Measurements from ENCODE around the gene KY. TPM values are rescaled to one million over a fixed set of nuclear protein-coding genes. Genes with fewer than 3 reads are reported as not detected.

KY gene
- total and polyA plus RNA-seq, 3 experiments from 2014 or later: 0.36 TPM; not detected in 2

DNA sequence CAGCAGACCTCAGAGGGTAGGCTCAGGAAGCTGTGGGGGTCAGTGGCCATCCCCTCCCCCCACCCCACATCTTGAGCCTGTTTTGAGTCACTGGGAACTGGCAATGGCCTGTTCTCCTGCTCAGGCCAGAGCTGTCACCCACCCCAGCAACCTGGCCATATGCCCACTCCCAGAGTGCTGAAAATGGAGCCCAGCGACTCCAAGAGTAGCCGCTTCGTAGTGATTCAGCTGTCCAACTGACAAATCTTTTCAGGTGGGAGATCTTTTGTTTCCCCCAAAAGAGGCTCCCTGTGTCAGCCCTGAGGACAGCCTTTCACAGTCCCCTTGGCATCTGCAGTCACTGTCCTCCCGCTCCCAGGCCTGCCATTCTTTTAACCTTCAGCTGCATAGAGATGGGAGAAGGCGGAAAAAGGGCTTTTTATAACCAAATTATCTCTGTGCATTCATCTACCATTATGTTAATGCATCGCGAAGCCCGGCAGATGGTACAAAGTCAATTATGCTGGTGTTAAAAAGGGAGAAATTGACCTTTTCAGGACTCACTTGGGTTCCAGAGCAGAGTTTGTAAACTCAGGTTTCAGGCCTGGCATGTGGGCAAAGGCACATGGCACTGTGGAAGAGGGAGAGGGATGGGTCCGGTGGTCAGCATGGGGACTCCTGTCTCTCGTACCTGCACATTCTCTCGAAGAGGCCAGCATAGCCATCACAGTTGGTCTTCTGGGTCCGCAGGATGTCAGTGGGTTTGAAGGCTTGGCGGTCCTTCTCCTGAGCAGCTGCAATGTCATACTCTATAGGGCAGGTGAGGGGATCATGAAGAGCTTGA lies 32.1 kb downstream of the KY start:
- POLR2A ChIA-PET: no interaction called here

GRCh38 chr3:134617608-134618477 lies 33.0 kb downstream of the KY start:
- no peaks in the 10 kb centered on the region for H3K4me1 ChIP-seq (ENCODE audit: insufficient read depth, low read length)
- no peaks in the 10 kb centered on the region for H3K27me3 ChIP-seq (ENCODE audit: insufficient read depth, low read length, poor library complexity, severe bottlenecking)
- no peaks in the 10 kb centered on the region for H3K9me3 Mint-ChIP-seq
- H3K36me3 ChIP-seq (ENCODE audit: insufficient read depth, low read length): no peaks in the 10 kb centered on the region
- peaks cover 0 to 2% of the 10 kb centered on the region in 2 donors for H3K27me3 Mint-ChIP-seq
- H3K9me3 ChIP-seq (ENCODE audit: low read length): no peaks in the 10 kb centered on the region
- DNase-seq: no peak
- CTCF ChIA-PET: no interaction called here
- H3K4me3 Mint-ChIP-seq: no peak overlapping the region
- peaks cover 0 to 3% (median 0%) of the 10 kb centered on the region in 3 donors for H3K4me1 Mint-ChIP-seq
- H3K4me3 ChIP-seq (ENCODE audit: low read length): no peak overlapping the region
- H3K36me3 Mint-ChIP-seq: no peaks in the 10 kb centered on the region
- no peak overlapping the region for H3K27ac Mint-ChIP-seq
- POLR2A ChIA-PET: no interaction called here
- no peak overlapping the region for H3K27ac ChIP-seq (ENCODE audit: low read depth, low read length)

More for the DNA sequence above, 32.1 kb downstream of the KY start:
- Mint-ChIP-seq H3K9me3 (no peaks in the 10 kb centered on the region), H3K36me3 (no peaks in the 10 kb centered on the region), H3K4me1 (peaks cover 0 to 3% (median 0%) of the 10 kb centered on the region in 3 donors), H3K27ac (no peak overlapping the region), H3K27me3 (no peaks in the 10 kb centered on the region), H3K4me3 (no peak overlapping the region)
- Histone ChIP-seq H3K4me3 (ENCODE audit: low read length) (no peak overlapping the region), H3K27ac (ENCODE audit: low read depth, low read length) (no peak overlapping the region), H3K36me3 (ENCODE audit: insufficient read depth, low read length) (no peaks in the 10 kb centered on the region), H3K27me3 (ENCODE audit: insufficient read depth, low read length, poor library complexity, severe bottlenecking) (no peaks in the 10 kb centered on the region), H3K9me3 (ENCODE audit: low read length) (no peaks in the 10 kb centered on the region), H3K4me1 (ENCODE audit: insufficient read depth, low read length) (no peaks in the 10 kb centered on the region)
- DNase-seq: no peak
- CTCF ChIA-PET: no interaction called here

DNA sequence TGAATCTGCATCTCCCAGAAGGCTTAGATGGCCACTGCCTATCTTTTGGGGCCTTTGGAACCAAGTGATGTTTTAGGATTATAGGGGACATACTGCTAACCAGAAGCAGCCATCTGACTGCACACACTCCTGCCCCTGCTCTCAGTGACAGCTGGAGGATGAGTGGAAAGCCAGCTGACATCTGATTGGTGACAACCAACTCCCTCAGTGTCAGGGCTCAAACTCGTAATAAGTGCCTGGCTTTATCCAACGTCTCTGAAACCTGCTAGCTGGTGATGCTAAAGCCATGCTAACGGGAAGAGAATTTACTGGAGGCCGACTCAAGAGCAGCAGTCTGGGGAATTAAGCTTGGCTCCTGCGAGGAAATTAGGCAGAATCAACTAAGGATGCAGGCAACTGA lies 35.1 kb downstream of the KY start:
- POLR2A ChIA-PET: no interaction called here

DNA sequence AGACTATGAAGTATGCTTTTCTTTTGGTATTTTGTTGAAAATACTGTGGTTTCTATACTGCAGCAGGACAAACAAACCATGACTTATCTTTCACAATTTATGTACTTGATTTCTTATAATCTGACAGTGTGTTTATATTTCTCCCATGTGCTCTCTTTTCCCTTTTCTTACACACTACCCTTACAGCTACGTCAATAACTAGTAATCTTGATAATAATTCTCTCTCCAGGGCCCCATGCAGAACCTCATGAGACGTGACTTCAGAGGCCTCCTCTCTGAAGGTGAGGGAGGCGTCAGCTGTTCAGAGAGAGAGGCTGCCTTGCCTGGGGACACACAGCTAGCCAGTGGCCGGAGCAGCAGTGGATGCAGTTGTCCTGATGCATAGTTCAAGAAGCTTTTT lies 35.9 kb downstream of the KY start:
- Histone ChIP-seq H3K9me3 (ENCODE audit: low read length) (no peaks in the 10 kb centered on the region), H3K4me3 (ENCODE audit: low read length) (no peak overlapping the region), H3K27me3 (ENCODE audit: insufficient read depth, low read length, poor library complexity, severe bottlenecking) (no peaks in the 10 kb centered on the region), H3K4me1 (ENCODE audit: insufficient read depth, low read length) (no peaks in the 10 kb centered on the region), H3K27ac (ENCODE audit: low read depth, low read length) (no peak overlapping the region), H3K36me3 (ENCODE audit: insufficient read depth, low read length) (no peaks in the 10 kb centered on the region)
- DNase-seq: no peak
- no peaks in the 10 kb centered on the region for H3K9me3 Mint-ChIP-seq
- ChIA-PET CTCF (interaction anchor here (0.6 to 0.9 kb wide), 3 partner anchors 10 to 36 kb away, joined by 3 to 4 read pairs (median 4); no protein-coding TSS in a partner anchor), POLR2A (no interaction called here)
- H3K27ac Mint-ChIP-seq: no peak overlapping the region
- no peaks in the 10 kb centered on the region for H3K36me3 Mint-ChIP-seq
- H3K27me3 Mint-ChIP-seq: peaks cover 4 to 7% of the 10 kb centered on the region in 2 donors
- H3K4me3 Mint-ChIP-seq: no peak overlapping the region
- no peaks in the 10 kb centered on the region for H3K4me1 Mint-ChIP-seq

More for the DNA sequence above, 35.1 kb downstream of the KY start:
- CTCF ChIA-PET: interaction anchor here (0.8 to 0.9 kb wide), 2 partner anchors 11 to 15 kb away, joined by 3 to 4 read pairs; no protein-coding TSS in a partner anchor
- H3K27ac ChIP-seq (ENCODE audit: low read depth, low read length): no peak overlapping the region
- DNase-seq: no peak
- Mint-ChIP-seq H3K4me3 (no peak overlapping the region), H3K27ac (no peak overlapping the region), H3K27me3 (peaks cover 0 to 7% of the 10 kb centered on the region in 2 donors), H3K36me3 (no peaks in the 10 kb centered on the region), H3K9me3 (no peaks in the 10 kb centered on the region), H3K4me1 (no peaks in the 10 kb centered on the region)
- no peaks in the 10 kb centered on the region for H3K9me3 ChIP-seq (ENCODE audit: low read length)
- no peaks in the 10 kb centered on the region for H3K36me3 ChIP-seq (ENCODE audit: insufficient read depth, low read length)
- no peak overlapping the region for H3K4me3 ChIP-seq (ENCODE audit: low read length)
- no peaks in the 10 kb centered on the region for H3K27me3 ChIP-seq (ENCODE audit: insufficient read depth, low read length, poor library complexity, severe bottlenecking)
- no peaks in the 10 kb centered on the region for H3K4me1 ChIP-seq (ENCODE audit: insufficient read depth, low read length)

DNA sequence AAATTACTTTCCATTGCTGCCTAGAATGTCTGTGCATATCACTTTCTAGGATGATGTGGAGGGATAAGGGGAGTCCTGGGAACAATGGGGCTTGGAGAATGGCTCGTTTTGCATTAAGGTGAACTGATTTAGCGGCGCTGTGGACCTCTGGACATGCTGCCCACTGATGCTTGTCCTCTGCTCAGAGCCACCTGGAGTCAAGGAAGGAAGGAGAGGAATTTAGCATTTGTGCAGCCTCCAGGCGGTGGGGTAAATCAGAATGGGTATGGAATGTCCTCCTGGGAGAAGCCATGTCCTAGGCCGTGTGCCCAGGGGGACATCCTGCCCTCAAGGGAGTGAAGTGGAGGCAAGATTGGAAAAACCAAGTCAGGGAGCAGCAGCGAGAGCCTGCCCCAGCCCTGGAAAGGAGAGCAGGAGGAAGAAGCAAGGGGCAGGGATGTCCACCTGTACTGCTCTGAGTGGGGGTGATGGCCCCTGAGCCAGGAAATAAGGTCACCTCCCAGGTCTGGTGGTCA lies 37.8 kb downstream of the KY start:
- Histone ChIP-seq H3K4me1 (ENCODE audit: insufficient read depth, low read length) (no peaks in the 10 kb centered on the region), H3K36me3 (ENCODE audit: insufficient read depth, low read length) (no peaks in the 10 kb centered on the region), H3K27me3 (ENCODE audit: insufficient read depth, low read length, poor library complexity, severe bottlenecking) (no peaks in the 10 kb centered on the region), H3K4me3 (ENCODE audit: low read length) (no peak overlapping the region), H3K9me3 (ENCODE audit: low read length) (no peaks in the 10 kb centered on the region), H3K27ac (ENCODE audit: low read depth, low read length) (no peak overlapping the region)
- ChIA-PET POLR2A (no interaction called here), CTCF (no interaction called here)
- H3K27ac Mint-ChIP-seq: no peak overlapping the region
- no peaks in the 10 kb centered on the region for H3K36me3 Mint-ChIP-seq
- no peak overlapping the region for H3K4me3 Mint-ChIP-seq
- peaks cover 11 to 17% of the 10 kb centered on the region in 2 donors for H3K27me3 Mint-ChIP-seq
- no peaks in the 10 kb centered on the region for H3K4me1 Mint-ChIP-seq
- no peaks in the 10 kb centered on the region for H3K9me3 Mint-ChIP-seq
- no peak for DNase-seq

- Mint-ChIP-seq H3K9me3 (no peaks in the 10 kb centered on the region), H3K27me3 (peaks cover 12 to 26% of the 10 kb centered on the region in 2 donors), H3K4me3 (no peak overlapping the region), H3K27ac (no peak overlapping the region), H3K36me3 (no peaks in the 10 kb centered on the region), H3K4me1 (no peaks in the 10 kb centered on the region)
- ChIA-PET CTCF (no interaction called here), POLR2A (no interaction called here)
- Histone ChIP-seq H3K36me3 (ENCODE audit: insufficient read depth, low read length) (no peaks in the 10 kb centered on the region), H3K9me3 (ENCODE audit: low read length) (no peaks in the 10 kb centered on the region), H3K27me3 (ENCODE audit: insufficient read depth, low read length, poor library complexity, severe bottlenecking) (no peaks in the 10 kb centered on the region), H3K27ac (ENCODE audit: low read depth, low read length) (no peak overlapping the region), H3K4me3 (ENCODE audit: low read length) (no peak overlapping the region), H3K4me1 (ENCODE audit: insufficient read depth, low read length) (no peaks in the 10 kb centered on the region)
- no peak for DNase-seq
These were observed 39.3 kb downstream of the KY start for GRCh38 chr3:134611516-134611915.

DNA sequence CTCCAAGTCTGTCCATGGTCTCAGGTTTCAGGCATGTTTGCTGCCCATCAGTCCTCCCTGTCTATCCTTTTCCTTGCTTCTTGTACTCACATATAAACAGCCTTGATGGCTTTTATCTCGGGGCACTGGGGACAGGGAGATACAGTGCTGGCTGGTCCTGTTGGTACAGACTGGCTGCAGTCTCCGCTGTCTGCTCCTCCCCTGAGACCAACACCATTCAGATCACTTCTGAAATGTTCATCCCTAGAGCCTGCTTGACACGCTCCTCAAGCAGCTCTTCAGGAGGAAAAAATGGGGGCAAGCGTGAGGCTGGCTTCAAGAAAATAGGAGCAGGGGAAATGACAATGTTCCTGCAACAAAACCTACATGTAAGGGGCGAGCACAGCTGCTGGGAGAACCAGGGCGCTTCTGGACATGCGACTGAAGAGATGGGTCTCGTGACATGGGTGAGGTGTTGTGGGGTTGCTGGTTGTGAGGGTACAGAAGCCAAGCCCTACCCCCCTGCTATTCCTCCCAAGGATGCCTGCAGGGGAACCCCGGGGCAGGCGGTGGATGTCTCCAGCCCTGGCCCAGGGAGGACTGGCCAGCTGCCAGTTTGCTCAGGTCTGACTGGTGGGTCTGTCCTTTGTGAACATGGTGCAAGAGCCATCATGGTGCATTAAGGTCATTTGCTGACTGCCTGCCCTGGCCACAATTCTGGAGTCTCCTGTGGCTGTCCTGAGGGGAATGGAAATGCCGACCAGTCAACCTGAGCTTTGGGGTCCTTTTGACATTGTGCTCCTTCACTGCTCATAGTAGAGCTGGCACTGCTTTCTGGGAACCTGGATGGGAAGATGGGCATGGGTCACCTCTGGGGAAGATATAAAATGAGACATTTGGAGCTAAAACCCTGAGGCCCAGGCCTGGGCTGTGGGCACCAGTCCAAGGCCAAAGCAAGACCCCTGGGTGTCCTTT lies 40.1 kb downstream of the KY start:
- H3K27me3 Mint-ChIP-seq: peaks cover 15 to 28% of the 10 kb centered on the region in 2 donors
- H3K27ac Mint-ChIP-seq: no peak overlapping the region
- CTCF ChIA-PET: no interaction called here

More for the DNA sequence above, 40.1 kb downstream of the KY start:
- Mint-ChIP-seq H3K36me3 (no peaks in the 10 kb centered on the region), H3K9me3 (no peaks in the 10 kb centered on the region), H3K4me1 (no peaks in the 10 kb centered on the region), H3K4me3 (no peak overlapping the region)
- Histone ChIP-seq H3K9me3 (ENCODE audit: low read length) (no peaks in the 10 kb centered on the region), H3K4me3 (ENCODE audit: low read length) (no peak overlapping the region), H3K4me1 (ENCODE audit: insufficient read depth, low read length) (no peaks in the 10 kb centered on the region), H3K27me3 (ENCODE audit: insufficient read depth, low read length, poor library complexity, severe bottlenecking) (no peaks in the 10 kb centered on the region), H3K27ac (ENCODE audit: low read depth, low read length) (no peak overlapping the region), H3K36me3 (ENCODE audit: insufficient read depth, low read length) (no peaks in the 10 kb centered on the region)
- POLR2A ChIA-PET: no interaction called here
- DNase-seq: no peak

Measured in CD8-positive, alpha-beta memory T cell (primary cell).